AG08396 (cell line): ENCODE measurements around the gene HTR1E.
A peak's percentile ranks its signal among the peaks of the same experiment; 100 is the strongest.
"Not testable (repeated sequence)": the region's sequence is repeated elsewhere in the genome, so short reads cannot be mapped to it uniquely, and the experiment has no call there.

Experiments
- DNase-seq: peaks from one replicate; pipeline ENCODE4 v3.0.0; 2012; ENCODE audit warnings: low spot score, mixed read lengths

HTR1E gene, protein sequence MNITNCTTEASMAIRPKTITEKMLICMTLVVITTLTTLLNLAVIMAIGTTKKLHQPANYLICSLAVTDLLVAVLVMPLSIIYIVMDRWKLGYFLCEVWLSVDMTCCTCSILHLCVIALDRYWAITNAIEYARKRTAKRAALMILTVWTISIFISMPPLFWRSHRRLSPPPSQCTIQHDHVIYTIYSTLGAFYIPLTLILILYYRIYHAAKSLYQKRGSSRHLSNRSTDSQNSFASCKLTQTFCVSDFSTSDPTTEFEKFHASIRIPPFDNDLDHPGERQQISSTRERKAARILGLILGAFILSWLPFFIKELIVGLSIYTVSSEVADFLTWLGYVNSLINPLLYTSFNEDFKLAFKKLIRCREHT

DNA sequence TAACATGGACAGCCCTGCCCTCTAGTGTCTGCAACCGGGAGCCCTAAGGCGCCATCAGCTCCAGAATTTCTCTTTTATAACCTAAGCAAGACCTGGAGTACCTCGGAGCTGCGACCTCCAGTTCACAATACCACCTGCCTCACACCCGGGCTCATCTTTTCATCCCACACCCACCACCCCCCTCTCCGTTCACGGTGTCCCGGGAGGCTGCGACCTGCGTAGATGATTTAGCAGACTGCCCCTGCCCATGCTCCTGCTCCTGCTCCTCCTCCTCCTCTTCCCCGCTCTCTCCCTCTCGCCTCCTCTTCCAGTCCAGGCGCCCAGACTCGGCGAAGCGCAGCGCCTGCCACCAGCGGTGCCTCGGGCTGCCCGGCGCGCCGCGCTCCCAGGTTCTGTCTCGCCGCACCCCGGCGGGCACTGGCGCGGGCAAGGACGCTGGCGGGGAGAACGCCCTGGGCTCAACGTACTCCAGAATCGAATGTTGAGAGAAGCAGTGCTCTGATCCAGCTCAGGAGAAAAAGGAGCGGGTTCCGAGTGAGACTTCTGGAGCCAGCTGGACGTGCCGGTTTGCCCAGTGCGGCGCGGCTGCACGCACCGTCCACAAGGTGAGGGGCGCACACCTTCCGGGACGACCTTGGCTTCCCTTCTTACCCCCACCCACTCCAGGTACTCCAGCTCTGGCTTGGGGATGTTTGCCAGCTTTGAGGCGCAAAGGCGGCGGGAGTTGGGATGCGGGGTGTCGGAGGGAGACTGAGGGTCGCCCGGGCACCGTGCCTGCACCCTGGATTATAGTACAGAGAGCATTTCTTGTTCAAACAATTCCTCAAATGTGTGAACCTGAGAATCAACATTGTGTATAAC is at the start of gene HTR1E:
TSS of gene HTR1E (plus strand) at position 310 of the 861 bp plus-strand sequence. CDS start 77,807 bp downstream, outside the sequence.
- DNase-seq, result peak; percentile 55

DNA sequence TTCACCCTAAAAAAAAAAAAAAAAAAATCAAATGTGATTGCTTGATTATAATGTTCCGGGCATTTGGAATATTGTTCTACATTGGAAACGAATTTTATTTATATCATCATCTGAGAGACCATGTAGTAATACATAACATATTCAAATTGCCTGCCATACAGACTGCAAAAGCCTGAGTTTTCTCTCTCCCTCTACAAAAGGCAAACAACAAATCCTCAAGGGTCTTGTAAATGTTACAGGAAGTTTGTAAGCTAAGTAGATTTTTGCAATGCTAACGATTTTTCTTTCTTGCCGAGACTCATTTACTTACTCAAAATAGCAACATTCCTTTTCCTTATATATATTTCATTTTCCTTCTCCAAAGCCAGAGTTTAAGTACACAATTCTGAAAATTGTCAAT is 49.0 kb upstream of the HTR1E start:
- no peak for DNase-seq

DNA sequence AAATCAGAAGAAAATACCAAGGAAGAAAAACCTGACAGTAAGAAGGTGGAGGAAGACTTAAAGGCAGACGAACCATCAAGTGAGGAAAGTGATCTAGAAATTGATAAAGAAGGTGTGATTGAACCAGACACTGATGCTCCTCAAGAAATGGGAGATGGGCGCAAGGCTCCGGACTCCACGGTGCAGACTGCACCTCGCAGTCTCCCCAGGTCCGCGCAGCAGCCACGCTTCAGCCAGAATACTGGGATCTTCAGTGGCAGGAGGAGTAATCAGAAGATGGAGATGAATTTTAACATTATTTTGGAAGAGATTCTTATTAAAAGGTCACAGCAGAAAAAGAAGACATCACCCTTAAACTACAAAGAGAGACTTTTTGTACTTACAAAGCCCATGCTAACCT is 40.1 kb upstream of the HTR1E start:
- DNase-seq, result not testable (repeated sequence)

DNA sequence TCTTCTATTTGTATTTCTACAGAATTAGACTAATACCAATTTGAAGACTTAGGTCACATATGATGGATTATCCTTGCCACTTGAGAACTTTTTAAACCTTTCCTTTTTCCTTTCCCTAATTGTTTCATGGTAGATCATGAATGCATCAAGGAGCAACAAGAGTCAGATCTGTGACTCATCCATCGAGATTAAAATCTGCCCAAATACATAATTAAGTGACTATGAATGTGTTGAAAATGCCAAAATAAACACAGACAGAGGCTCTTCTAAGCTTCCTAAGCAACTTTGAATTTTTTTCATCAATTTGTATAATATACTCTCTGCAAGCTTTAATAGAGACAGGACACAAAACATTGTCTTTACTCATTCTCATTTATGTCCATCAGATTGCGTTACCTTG is 23.5 kb upstream of the HTR1E start:
- no peak for DNase-seq

DNA sequence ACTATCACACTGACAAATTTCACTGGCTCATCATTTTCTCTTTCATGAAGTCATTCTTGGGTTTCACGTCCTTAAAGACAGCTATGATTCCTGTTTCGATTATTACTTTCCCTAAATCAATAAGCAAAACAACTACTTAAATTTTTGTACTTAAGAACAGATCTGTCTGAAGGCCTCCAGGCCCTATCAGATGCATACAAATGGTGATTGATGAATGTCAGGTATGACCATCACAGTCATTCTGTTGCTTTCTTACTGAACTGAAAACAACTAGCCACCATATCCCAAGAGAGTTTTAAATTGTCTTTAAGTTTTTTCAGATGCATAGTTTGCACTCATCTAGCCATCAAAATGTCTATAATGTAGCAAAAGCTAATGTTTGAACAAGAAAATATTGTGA is 20.9 kb upstream of the HTR1E start:
- no peak for DNase-seq

DNA sequence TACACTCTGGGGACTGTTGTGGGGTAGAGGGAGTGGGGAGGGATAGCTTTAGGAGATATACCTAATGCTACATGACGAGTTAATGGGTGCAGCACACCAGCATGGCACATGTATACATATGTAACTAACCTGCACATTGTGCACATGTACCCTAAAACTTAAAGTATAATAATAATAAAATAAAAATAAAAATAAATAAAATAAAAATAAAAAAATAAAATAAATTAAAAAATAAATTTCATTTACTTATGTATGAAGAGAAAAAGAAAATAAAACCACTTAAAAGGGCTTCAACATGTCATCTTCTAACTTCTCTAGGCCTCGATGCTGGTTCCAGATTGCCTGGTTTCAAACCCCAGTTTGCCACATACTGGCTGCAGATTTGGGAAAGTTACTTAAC is 10.2 kb upstream of the HTR1E start:
- DNase-seq, result not testable (repeated sequence)

DNA sequence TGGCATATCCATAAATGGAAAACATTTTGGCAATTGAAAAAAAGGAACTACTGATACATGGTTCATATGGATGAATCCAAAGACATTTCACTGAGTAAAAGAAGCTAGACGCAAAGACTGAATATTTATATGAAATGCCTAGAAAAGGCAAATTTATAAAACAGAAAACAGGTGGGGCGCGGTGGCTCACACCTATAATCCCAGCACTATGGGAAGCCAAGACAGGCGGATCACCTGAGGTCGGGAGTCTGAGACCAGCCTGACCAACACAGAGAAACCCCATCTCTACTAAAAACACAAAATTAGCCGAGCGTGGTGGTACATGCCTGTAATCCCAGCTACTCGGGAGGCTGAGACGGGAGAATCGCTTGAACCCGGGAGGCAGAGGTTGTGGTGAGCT is 9.5 kb upstream of the HTR1E start:
- DNase-seq, result not testable (repeated sequence)

DNA sequence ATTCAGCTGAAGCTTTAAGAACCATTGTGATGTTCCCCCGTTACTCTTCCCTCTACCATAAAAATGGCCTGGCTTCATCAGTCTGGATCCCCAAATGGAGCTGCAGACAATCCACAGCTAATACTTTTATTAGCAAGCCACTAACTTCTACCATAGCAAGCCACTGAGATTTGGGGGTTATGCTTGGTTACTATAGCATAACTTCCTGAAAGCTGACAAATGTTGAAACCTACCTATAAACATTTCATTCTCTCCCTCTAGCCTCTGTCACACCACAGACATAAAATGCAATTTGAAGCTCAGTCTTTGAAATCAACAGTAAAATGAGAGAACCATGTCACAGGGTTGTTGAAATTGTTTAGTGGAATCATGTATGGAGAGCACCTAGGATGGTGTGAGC is 3.0 kb upstream of the HTR1E start:
- no peak for DNase-seq

DNA sequence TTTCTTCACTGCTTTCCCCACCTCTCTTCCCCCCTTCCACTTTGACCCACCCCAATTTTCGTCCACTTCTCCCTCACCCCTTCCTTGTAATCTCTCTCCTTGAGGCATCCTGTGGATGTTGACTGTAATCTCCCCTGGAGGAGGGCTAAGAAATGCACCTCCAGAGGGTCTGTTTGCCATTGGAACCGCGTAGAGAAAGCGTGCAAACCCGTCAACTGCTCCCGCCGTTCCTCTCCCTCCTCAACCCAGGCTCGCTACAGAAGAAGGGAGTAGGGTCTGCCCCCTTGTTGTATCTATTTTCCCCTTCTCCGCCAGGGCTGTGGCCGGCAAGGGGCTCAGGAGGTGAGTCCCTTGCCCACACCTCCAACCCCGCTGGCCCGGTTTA is 502 bp upstream of the HTR1E start:
- no peak for DNase-seq

DNA sequence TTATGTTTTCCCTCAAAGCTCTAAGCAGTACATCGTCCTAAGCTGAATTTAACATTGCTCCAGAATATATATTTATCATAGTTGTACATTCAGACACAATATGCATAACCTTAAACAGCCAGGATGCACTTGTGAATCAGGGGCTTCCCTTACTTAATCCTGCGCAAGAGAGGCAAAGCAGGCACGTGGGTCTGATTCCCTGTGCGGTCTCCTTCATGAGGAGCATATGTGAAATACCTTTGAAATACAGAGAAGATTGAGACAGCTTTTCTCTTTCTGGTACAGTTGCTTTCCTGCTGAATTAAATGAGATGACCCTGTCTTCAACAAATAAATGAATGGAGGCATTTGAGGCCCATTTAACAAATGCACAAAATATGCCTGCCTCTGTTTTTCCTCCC is 1.5 kb downstream of the HTR1E start:
- no peak for DNase-seq

DNA sequence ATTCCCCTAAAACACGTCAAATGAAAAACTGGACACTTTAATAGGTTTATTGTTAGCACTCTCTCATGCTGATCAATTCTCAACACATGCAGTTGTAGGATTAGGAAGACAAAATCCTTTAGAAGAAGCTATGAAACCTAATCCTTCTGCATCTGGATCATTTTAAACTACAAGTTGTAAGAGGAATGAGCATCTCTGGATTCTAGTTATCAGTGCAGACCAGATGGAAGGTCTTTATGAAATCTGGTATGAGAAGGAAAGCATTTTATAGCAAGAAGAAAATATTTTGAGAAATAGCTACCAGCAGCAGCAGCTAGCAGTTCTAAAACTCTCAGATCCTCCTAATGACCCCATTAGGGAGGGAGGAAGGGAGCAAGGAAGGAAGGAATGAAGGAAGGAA is 4.1 kb downstream of the HTR1E start:
- DNase-seq, result no peak

DNA sequence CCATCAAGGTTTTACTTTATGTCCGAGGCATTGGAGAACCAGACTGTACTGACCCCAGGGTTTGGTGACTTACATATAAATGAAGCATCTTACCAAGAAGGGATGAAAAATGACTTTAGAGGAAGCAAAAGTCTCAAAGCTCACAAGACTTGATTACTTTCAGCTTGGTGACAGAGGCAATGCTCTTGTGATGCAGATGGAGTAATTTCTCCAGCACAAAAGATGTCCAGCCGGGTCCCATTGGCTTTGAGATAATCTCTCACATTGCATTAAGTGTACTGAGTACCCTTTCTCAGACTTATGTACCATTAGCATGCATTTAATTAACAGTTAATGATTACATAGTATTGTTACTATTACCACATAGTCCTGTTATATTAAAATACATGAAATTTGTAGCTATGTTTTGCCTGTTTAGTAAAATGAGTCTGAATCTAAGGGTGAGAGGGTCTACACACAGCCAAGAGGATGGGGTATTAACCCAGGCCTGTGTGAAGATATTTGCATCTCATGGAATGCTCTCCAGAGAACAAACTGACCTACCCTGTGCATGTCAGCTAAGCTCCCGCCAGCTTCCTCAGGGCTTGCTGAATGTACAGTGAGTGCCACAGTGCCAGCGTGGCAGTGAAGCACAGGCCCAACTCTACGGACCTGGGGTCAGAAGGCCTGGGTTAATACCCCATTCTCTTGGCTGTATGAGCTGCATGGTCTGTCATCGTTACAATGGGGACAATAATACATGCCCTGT is 5.6 kb downstream of the HTR1E start:
- DNase-seq, result no peak

DNA sequence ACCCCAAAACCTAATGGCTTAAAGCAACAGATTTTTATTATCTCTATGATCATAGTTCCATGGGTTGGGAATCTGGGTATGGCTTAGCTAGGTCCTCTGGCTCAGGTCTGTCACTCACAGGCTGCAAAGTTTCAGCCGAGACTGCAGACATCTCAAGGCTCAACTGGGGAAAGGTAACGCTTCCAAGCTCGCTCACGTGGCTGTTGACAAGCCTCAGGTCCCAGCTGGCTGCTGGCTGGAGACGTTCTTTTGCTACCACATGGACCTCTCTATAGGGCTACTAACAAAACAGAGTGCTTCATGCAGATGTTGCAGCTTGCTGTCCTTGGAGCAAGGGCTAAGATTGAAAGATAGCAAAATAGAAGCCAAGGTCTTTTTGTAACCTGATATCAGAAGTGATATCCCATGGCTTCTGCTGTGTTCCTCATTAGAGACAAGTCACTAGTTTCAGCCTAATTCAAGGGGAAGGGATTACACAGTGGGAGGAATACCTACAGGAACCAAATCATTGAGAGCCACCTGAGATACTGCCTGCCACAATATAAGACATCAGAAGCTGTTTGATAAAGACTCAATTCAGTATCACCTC is 6.6 kb downstream of the HTR1E start:
- no peak for DNase-seq

DNA sequence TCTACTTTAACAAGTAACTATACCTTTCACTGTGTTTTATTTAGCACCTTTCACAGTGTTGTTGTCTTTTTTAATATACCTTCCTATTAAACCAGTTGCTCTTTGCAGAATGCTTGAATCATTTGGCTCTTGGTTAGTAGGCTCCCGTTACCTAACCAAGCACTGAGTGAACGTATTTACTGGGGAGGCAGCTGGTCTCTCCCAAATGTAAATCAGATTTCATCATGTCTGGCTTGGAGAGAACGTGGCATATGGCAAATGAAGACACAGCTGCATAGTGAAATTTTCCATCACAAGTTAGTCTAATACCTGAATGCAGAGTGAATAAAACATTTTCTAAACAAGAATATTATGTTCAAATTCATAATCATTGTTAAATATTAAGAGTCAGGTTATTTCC is 12.4 kb downstream of the HTR1E start:
- no peak for DNase-seq

DNA sequence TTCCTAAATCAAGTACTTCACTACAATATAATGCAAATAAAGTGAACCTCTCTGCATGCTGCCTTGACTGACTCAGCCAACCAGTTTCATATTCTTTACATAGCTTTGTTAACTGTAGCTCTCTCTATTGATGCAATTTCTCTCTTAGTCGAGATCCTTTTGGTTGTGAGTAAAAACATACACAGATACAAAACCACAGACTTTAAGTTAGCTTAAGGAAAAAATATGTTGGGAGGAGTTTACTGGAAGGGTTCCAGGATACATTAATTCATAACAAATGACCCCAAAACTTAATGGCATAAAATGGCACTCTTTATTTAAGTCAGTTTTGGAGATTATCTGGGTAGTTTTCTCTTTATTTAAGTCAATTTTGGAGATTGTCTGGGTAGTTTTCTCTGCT is 15.7 kb downstream of the HTR1E start:
- no peak for DNase-seq

DNA sequence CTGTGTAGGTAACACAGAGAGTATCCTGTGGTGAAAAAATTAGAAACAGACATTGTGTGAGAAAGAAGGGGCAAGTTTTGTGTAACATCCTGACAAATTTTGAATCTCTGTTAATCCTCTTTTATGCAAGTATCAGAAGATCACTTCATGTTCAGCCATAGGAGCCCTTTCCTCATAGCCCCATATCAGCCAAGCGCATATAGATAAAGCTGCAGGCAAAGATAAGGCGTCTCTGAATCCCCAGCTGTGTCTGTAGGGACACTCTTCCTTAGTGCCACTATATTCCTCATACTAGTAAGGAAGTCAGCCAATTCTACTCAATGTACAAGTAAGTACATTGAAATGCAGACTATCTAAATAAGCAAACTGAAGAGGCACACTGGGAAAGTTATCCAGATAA is 22.3 kb downstream of the HTR1E start:
- no peak for DNase-seq

DNA sequence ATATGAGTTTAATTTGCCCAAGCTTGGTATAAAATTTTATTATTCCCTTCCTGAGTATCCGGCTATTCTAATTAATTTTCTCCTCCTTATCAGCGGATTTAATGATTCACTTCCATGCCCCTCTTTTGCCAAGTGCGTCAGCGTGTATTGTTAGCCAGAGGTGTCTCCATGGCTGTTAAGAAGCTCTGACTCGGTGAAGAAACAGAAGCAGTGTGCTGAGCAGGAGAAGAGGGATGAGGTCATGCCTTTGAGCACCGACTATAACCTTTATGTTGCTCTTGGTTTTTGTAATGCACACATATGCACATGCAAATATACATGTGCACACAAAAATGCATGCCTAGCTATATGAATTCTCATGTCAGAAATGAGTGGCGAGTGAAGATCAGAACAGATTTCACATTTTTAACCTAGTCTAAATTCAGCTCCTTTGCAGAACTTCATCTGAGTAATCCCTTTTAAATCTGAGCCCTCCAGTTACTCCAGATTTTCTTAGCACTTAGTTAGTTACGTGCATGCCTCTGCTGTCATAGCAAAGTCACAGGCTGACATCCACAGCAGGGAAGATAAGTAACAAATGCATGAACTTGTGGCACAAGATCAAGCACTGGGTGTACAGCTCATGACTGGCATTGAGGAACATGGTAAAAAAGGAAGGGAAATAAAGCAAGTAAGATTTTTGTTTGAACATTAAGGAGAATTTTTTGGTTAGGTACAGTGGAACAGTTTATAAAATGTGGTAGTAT is 24.3 kb downstream of the HTR1E start:
- DNase-seq, result no peak

DNA sequence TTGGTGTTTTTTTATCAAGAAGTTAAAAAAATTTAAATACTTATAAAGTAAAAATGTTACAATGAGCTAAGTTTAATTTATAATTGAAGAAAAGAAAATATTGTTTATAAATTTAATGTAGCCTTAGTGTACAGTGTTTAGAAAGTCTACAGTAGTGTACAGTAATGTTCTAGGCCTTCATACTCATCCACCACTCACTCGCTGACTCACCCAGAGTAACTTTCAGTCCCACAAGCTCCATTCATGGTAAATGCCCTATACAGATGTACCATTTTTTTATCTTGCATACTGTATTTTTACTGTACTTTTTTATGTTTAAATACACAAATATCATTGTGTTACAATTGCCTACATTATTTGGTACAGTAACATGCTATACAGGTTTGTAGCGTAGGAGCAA is 26.0 kb downstream of the HTR1E start:
- DNase-seq, result no peak

DNA sequence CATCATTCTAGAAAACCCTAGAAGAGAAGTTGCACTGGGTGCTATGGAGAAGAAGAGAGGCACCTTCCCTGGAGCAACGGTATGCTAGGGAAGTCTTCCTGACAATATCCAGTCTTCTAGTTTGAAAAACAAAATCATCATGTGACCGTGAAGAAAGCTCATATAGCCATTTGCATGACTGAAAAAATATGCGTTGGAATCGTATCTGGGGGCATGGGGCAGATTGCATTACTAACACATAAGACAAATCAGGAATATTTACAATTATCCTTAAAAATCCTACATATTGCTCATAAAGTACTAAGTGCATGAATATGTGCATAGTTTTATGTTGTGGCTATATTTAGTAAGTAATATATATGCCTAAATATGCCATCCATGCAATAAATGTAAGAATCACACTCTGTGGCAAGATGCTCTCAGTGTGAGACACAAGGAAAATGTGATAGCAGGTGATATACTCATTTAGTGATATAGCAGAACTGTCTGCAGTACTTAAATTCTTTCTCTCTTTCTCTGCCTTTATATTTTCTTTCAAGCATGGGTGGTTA is 26.8 kb downstream of the HTR1E start:
- DNase-seq, result no peak

DNA sequence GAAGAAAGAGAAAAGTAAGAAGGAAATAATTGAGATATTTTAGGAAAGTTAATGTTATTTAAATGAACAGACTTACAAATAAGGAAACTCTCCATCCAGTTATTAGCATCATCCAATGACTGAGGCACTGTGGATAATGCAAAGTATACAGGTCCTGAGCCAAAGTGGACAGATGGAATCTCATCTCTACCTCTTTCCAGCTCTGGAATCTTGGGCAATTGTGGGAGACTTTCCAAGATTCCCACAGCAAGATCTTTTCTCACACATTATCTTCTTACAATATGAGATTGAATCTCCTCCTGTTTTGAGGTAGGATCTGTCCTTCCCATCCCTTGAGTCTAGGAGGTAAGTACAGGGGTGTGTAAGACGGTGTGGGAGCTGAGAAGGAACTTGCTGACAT is 28.9 kb downstream of the HTR1E start:
- no peak for DNase-seq

DNA sequence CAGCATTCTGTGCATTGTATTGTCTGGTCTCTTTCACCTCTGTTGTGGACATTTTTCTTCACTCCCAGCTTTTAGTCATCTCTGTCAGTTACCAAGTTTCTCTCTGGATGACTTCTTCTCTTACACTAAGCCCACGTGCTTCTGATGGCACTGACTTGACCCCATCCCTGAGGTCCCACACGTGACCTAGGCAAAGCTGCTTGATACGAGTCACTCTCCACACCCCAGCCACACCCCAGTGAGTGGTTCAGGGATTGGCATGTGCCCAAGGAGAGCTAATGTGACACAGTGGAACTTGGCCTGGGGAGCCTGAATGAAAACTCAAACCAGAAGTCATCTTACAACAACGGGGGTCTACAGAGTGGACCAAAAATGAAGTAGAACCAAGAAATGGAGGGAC is 32.2 kb downstream of the HTR1E start:
- DNase-seq, result no peak
